ENCODE results near the gene FRAT2. TPM values are rescaled to one million over a fixed set of nuclear protein-coding genes. Genes with fewer than 3 reads are reported as not detected.

FRAT2 gene, protein sequence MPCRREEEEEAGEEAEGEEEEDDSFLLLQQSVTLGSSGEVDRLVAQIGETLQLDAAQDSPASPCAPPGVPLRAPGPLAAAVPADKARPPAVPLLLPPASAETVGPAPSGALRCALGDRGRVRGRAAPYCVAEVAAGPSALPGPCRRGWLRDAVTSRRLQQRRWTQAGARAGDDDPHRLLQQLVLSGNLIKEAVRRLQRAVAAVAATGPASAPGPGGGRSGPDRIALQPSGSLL
- 10 to 100 TPM; 12.3 to 12.8 TPM for total RNA-seq

DNA sequence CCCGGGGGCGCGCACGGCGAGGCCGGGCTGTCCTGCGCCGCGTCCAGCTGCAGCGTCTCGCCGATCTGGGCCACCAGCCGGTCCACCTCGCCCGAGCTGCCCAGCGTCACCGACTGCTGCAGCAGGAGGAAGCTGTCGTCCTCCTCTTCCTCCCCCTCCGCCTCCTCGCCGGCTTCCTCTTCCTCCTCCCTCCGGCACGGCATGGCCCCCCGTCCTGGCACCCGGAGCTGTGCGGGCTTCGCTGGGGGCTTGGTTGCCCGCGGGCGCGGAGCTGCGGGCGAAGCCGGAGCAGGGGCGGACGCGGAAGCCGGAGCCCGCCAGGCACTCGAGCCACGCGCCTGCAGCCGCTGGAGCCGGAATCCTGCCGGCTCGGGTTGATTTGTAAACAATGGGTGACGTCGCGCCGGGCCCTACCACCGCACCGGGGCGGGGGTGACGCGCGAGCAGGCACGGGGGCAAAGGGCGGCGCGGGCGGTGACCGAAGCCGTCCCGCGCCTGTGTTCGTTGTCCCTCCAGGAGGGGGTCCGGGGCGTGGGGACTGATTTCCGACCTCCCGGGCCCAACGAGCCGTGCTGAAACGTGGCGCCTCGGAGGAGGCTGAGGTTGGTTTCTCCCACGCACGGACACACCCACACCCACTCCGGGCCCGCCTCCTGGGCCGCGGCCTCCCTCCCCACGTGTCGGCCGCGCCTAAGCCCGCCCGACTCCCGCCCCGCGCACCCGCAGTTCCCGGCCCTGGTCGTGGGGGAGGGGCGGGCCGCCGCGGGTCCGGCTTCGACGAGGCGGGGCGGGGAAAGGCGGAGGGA, at the start of gene FRAT2:
Gene FRAT2 (minus strand): TSS at position 360 of the 806 bp plus-strand sequence. CDS start 157 bp downstream, at position 203.

GRCh38 chr10:97318772-97319651, 15.5 kb downstream of the FRAT2 start, which contains the start of gene FRAT1:
Gene FRAT1 (plus strand): TSS chr10:97319271. CDS start chr10:97319454, 183 bp downstream.

DNA sequence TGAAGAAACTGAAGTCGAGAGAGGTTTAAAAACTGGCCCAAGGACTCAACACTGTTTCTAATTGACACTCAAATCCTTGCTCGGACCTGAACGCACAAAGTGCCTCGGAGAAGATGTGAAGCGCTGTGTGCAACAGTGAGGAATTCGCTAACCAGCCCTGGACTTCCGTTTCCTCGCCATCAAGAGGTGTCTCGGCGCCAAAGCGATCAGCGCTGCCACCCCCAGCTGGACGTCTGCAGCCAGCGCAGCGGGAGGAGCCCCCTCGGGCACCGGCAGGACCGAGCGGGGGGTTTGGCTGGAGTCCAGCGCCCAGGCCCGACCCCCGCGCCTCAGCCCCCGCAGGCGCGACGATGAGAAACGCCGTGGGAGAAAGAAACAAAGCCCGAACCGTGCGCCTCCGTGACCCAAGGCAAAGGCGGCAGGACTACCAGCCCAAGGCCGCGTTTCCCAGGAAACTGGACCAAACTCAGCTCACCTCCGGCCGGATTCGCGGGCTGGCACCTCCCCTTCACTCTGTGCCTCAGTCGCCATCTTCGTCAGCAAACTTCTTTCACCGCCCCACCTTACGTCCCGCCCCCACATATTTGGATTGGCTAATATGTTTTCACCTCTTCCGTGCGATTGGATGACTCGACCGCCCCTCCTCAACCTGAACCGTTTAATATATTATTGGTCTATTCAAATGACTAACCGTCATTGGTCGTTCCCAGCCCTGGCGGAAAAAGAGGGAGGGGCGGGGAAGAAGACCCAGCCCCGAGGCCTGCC, 42.2 kb downstream of the FRAT2 start, which contains the start of gene ARHGAP19:
Gene ARHGAP19 (minus strand): TSS at position 541 of the 765 bp plus-strand sequence. CDS start 10 bp downstream, at position 531.

Other genes starting within 250 kb of the FRAT2 start
- gene SLIT1, start 148.8 kb downstream of the FRAT2 start, total RNA-seq, result under 1 TPM; 0.22 to 0.25 TPM
- 10 to 100 TPM; 35.1 to 40.5 TPM for gene ARHGAP19, start 42.1 kb downstream of the FRAT2 start, total RNA-seq
- 1 to 10 TPM; 8.6 to 8.7 TPM for gene FRAT1, start 15.5 kb downstream of the FRAT2 start, total RNA-seq
- 10 to 100 TPM; 17.8 to 22.2 TPM for gene RRP12, start 66.6 kb upstream of the FRAT2 start, total RNA-seq
- gene PGAM1, start 91.5 kb upstream of the FRAT2 start, total RNA-seq, result 100 to 1,000 TPM; 303 to 312 TPM
- 10 to 100 TPM; 44.1 to 45.6 TPM for gene EXOSC1, start 111.3 kb upstream of the FRAT2 start, total RNA-seq
- gene ZDHHC16, start 111.4 kb upstream of the FRAT2 start, total RNA-seq, result 10 to 100 TPM; 33.1 to 36.8 TPM
- gene MMS19, start 163.7 kb upstream of the FRAT2 start, total RNA-seq, result 10 to 100 TPM; 72.8 to 74.3 TPM
- gene UBTD1, start 164.2 kb upstream of the FRAT2 start, total RNA-seq, result 1 to 10 TPM; 1.1 to 1.4 TPM
- not detected for gene ANKRD2, start 238.1 kb upstream of the FRAT2 start, total RNA-seq
- not detected for gene HOGA1, start 249.7 kb upstream of the FRAT2 start, total RNA-seq

All from activated naive CD4-positive, alpha-beta T cell treated with anti-CD3 and anti-CD28 coated beads, Interleukin-2, amount 10 ng/mL, durations not matched to agents 5 hours and 36 hours (primary cell).